Stimulated activated CD8-positive, alpha-beta memory T cell treated with anti-CD3 and anti-CD28 coated beads, Interleukin-15, amount 100 ng/mL, for 1 hour (primary cell): Measurements from ENCODE around the gene TSPYL1.
A peak's percentile ranks its signal among the peaks of the same experiment; 100 is the strongest.
"Not testable (repeated sequence)": the region's sequence is repeated elsewhere in the genome, so short reads cannot be mapped to it uniquely, and the experiment has no call there.

Experiments used
- DNase-seq: peaks from one replicate; pipeline ENCODE4 v3.0.0-alpha.2; 2020; ENCODE audit warnings: low read depth

TSPYL1 gene

DNA sequence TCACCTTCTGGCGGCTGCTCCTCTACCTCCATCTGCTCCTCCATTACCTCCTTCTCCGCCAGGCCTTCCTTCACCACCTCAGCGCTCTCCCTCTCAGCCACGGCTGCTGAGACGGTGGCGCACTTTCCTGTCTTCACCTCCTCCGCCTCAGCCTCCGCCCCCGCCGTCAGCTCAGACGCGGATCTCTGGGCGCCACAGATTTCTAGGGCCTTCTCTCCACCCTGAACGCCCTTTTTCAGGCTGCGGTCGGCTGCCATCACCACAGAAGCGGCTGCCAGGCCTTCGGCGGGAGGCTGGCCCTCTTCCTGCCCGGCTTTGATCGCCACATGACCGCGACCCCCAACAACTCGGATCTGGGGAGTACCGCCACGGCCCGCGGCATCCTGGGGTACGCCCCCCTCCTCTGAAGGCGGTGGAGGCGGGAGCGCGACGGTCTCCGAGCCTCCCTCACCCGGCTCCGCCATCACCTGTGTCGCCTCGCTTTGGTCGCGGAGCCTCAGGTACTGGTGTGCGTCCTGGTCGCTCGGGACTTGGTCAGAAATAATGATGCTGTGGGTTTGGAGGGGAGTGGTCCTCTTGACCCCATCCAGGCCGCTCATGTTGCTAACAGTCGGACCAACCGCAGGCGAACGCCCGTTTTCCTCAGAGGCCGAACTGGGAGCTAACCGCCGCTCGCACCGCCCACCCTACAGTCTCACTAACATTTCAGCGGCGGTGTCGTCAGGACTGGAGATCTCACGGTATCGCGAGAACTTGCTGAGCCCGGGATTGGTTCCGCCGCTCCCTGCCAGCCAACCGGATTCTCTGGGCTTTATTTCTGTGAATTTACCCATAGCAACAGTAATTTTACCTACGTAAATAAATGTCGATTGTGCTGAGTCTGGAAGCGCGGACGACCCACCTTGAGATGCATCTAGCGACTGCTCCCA is at the start of gene TSPYL1:
TSS of gene TSPYL1 (minus strand) at position 699 of the 929 bp plus-strand sequence. CDS start at position 599, 100 bp downstream.
- DNase-seq = peak; percentile 91

DNA sequence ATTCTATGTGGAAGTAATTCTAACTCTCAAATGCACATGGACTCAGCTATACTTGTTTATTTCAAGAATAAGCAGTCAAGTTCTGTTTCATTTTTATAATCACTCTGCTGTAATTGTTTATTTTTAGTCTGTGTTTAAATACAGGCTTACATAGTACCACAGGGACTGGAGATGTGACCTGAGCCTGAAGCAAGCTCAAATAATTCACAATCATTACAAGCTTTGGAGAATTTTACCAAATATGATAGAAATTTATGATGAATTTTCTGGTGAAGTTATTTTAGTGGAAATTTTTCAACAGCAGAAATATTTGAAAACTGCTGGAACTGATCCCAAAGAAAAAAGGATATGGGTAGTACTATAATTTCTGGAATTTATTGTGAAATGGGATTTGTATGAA is 49.4 kb upstream of the TSPYL1 start:
- DNase-seq = no peak

DNA sequence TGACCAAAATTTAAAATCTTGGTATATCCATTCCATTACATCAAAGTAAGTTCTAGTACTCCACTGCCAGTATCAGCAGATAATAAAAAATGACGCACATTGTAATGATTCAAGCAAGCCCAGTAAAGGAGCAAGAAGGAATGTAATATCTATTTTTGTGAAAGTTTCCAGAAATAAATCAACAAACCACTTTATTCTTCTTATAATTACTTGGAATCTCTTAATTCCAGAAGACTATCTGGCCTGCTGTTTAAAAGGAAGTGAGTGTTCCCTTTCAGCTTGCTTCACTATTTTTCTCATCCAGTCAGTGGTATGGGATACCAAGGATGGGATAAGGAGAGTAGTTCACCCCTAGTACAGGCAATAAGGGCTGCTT is 48.8 kb upstream of the TSPYL1 start:
- DNase-seq = no peak

DNA sequence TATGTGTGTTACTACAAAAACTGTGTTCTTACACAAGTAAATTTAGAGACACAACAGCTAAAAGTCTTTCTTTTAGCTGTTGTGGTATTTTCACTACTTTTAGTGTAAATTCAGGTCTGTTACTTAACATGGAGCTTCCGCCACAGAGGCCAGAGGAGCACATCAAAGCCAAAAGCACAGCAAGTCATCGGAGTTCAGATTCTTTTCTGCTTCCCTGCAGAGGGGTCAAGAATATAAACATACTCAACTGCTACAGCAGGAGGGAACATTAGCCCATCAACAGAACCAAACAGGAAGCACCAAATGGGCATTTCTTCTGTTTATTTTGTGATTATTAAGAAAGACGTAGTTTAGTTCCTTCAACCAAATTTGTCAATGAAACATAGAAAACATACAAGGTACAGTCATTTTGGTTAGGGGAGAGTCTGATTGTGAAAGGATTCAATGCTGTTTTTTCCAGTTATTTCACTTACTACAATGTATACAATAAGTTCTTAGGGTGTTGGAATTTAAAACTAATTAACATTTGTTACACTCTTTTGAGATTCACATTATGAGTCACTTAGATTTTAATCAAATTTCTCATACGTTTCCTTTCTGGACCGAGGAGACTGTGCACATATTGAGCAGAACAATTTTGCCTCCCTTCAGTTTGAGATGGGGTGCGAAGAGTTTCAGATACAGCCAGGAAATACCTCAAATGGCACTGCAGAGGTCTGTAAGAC is 48.2 kb upstream of the TSPYL1 start:
- no peak for DNase-seq

DNA sequence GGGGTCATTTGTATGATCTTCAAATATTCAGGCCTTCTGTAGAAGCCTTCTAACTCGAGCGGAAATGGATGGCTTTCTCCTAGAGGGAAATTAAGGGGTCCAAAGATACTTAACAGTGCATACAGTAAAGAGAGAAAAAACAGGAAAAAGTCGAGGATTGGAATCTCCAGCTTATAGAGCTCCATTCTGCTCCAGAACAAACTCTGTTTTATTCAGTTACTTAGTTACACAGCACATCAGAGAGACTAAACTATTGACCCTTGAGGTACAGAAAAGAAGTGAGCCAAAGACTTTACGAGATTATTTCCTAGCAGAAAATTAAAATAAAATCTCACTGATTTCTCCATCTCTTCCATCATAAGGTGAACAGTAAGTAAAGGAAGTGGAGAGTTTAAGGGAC is 47.3 kb upstream of the TSPYL1 start:
- DNase-seq = no peak

DNA sequence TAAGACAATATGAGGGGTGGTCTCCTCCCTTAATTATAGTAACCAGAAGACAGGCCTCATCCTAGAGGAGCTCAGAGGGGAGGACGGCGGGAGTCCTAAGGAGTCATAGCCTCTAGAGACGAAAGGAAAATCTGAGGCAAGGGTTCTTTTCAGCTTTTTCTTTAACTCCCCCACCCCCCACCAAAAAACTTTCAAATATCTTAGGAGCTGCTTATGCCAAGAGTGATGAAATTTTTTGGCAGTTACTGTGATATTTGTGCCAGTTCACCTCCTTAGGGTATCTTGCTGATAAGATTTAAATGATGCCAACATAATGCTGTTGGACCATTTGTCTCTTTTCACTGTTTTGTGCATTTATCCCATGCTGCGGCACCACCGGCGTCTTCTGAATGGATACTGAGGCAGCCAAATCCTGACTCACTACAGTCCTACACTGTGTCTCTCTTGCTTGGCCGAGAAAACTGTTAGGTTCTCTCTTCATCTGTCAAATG is 46.5 kb upstream of the TSPYL1 start:
- no peak for DNase-seq

DNA sequence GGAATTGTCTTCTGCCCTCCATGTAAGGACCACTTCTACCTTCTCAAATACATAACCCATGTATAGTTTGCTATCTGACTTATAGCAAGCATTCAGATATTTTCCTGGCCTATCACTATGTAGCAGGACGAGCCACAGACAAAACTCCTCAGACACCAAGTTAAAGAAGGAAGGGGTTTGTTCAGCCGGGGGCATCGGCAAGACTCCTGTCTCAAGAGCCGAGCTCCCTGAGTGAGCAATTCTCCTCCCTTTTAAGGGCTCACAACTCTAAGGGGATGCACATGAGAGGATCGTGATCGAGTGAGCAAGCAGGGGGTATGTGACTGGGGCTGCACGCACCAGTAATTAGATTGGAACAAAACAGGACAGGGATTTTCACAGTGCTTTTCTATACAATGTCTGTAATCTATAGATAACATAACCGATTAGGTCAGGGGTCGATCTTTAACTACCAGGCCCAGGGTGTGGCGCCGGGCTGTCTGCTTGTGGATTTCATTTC is 46.0 kb upstream of the TSPYL1 start:
- not testable (repeated sequence) for DNase-seq

DNA sequence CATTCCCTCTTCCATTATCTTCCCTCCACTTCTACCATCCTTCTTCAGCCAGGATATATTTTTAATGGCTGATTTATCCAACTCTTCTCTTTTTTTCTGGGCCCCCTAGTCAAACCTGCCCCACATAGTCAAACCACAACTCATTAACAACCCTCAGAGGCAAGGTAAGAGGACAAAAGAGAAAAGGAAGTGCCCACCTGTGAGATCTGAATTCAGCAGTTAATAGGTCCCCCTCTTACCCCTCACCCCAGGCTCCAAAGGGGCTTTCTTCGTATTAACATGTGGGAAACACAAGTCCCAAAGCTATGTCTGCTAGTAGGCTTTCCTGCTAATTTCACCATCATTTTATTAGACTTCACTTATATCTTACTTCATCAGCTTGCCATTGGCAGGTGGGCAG is 44.1 kb upstream of the TSPYL1 start:
- no peak for DNase-seq

DNA sequence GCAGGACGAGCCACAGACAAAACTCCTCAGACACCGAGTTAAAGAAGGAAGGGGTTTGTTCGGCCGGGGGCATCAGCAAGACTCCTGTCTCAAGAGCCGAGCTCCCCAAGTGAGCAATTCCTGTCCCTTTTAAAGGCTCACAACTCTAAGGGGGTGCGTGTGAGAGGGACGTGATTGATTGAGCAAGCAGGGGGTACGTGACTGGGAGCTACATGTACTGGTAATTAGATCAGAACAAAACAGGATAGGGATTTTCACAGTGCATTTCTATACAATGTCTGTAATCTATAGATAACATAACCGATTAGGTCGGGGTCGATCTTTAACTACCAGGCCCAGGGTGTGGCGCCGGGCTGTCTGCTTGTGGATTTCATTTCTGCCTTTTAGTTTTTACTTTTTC is 42.2 kb upstream of the TSPYL1 start:
- DNase-seq = not testable (repeated sequence)

DNA sequence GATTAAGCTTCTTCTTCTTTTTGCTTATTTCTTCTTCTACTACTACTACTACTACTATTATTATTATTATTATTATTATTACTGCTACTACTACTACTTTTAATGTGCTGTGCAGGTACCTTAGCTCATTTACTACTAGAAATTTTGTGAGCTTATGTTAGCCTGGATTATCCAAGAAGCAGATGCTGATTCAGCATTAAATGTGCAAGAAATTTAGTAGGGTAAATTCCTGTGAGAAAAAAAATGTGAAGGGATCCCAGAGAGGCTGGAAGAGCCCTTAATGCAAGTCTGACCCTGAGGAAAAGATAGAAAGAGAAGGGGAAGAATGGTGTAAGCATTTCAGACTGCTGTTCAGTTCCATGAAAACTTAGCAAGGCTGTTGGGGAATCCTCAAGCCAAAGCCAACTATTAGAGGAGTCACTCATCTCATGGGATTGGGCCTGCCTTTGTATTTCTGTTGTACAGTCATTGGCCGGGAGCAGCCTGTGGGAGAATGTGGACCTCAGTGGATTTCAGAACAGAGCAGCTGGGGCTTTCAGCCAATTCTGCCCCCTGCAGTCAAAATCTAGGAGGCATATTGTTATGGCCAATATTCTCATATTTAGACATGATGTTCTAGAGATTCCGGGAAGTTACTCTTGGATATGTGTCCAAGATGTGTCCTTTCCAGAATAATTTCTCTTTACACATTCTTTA is 37.2 kb upstream of the TSPYL1 start:
- no peak for DNase-seq

DNA sequence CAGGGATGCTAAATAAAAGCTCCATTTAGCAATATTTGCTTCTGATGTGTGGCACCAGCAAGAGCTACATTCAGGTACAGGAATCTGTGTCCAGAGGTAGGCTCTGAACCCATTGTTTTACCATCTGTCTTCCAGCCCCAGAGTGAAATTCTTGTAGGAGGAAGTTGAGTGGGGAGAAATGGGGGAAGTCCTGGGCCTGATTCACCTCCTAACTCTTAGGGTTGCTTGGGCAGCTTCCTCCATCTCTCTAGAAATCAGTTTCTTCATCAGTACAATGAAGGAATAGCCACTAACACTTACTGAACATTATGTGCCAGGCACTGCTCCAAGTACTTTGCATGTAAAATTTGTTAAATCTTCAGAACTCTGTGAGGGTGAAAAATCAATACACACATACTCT is 35.1 kb upstream of the TSPYL1 start:
- no peak for DNase-seq

DNA sequence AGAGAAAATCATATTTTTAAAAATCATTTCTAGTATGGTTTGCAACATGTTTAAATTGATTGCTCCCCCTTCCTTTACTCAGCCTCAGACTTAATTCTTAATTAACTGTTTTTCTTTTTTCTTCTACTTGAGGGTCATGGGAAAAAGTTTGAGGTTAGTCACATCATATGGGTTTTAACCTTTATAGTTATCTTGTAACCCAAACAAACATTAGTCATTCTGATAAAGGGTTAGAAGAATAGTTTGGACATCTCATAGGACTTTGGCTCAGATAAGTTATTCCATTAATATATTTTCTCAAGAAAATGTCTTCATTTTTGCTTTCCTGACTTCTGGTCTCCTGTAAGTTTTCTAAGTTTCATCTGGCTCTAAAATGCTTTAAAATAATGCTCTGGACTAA is 34.5 kb upstream of the TSPYL1 start:
- no peak for DNase-seq

DNA sequence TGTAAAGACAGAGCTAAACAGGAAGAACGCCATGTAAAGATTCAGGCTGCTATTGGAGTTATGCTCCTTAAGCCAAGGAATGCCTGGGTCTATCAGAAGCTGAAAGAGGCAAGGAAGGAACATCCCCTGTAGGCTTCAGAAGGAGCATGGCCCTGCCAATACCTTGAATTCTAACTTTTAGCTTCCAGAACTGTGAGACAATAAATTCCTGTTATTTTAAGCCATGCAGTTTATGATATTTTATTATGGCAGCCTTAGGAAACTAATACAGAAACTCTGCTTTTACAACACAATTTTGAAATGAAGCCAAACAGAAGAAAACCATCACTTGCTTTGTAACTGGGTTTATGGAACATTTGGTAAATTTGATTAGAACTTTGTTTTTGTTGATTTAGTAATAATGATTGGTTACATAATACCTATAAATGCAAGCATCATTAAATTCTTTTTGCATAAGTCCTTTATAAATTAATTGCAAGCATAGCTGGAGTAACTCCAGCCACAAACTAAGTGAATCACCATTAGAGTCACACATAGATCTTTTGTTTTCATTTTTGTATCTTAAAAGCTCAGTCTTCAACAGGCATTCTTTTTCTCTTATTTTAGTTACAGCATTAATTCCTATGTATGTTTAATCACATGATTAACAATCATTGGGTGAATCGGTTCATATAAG is 33.5 kb upstream of the TSPYL1 start:
- DNase-seq = no peak

DNA sequence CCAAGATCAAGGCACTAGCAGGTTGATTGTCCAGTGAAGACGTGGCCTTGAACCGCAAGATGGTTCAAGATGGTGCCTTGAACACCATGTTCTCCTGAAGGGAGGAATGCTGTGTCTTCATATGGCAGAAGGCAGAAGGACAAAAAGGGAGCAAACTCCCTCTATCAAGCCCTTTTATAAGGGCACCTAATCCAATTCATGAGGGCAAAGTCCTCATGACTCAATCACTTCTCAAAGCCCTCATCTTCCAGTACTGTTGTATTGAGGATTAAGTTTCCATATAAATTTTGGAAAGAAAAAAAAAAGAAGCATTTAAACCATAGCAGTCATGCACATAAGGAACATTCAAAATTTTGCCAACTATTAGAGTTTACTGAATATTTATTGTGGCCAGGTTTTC is 29.9 kb upstream of the TSPYL1 start:
- DNase-seq = no peak

DNA sequence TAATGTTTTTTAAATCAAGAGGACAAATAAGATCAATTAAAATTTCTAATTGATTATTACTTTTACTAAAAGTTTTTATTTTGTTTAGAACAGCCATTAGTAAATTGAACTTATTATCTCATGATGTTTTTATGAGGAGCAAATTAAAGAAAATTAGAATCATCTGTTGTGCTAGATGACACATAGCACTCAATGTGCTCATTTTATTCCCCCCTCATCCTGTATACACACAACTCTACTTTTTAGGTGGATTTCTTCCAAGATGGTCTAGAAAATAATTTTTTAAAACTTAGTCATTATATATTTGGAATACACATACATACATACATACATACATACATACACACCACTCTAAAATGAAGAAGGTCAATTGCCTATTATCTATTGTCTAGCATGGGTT is 29.3 kb upstream of the TSPYL1 start:
- no peak for DNase-seq

DNA sequence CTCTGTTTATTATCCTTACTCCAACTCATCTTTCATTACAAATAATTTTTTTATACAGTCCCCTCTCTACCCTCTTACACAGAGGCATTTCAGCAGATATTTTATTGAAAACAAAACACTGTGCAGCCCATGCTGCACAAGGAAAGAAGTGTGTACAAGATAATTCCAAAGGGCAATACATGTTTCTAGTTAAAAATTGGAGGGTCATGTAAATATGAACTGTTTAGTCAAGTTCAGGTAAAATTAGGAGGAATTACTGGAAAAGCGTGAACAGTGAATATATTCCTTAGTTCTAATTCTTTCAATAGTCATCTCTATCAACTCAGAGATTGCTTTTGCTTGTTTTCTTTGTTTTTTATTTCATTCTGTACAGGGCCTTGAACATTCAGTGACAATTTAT is 27.9 kb upstream of the TSPYL1 start:
- no peak for DNase-seq

DNA sequence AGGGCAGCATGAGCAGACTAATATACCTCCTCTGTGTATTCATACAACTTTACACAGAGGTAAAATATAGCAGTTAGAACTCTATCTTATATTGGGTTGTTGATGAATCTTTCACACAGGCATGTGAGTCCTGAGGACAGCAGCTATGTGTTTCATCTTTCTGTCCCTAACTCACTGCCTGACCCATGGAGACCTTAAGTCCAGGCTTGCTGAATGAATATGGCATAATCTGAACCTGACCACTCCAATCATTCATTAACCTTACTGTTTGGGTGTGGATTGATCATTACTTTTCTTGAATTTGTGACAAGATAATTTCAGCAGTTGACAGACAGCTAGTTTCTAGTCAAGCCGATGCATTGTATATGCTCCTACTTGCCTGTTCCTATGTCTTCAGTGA is 27.3 kb upstream of the TSPYL1 start:
- DNase-seq = no peak

DNA sequence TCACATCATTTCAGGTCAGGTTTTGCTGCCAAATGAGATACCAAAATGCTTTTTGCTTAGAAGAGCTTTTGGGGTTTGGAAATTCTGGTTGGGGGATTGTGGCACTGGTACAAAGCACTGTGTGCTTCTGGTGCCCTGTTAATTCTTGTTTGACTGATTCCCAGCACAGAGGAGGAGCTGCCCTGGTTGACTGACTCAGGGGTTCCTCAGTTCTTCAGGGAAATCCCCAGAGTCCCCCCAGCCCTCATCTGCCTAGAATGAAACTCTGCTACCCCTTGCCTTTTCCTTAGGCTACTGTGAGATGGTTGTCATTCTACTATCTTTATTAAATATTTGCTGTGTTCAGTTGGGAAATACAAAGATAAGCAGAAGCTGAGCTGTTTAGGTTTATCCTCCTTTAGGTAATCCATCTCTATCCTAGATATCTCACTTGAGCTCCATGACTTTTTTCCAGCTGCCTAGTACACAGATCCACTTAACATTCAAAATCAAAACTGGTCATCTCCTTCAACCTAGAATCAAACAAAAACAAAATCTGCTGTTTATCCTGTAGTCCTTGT is 24.9 kb upstream of the TSPYL1 start:
- DNase-seq = no peak

DNA sequence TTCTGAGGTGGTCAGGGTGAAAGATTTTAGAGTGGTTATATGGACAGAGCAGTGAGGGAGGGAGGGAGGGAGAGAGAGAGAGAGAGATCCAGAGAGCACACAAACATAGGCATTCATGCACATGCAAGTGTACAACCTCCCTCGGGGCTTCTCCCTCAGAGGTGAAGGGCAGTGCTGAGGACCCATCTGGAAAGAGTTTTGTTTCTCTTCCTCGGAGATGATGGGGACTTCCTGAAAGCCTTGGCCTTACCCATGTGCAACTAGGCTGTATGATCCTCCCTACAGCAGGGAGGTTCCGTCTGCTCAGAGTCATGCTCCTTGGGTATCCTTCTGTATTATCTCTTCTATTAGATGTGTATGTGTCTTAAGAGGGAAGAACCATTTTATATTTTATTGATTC is 21.4 kb upstream of the TSPYL1 start:
- no peak for DNase-seq

DNA sequence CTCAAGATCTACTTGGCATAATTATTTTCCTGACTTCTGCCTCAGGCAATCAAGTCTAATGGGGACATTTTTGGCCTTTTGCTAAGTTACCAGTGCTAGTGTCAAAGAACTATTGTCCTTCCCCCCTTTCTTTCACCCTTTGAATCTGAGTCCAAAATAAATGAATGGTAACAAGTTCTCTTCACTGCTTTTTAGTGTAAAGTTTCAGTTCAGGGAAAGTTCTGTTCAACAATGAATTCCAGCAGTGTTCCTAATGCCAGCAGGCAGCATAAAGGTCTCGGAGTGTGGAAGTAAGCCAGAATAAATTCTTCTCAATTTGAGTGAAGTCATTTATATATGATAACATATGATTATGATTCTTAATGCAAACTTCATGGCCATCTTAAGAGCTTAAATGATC is 20.8 kb upstream of the TSPYL1 start:
- DNase-seq = no peak

DNA sequence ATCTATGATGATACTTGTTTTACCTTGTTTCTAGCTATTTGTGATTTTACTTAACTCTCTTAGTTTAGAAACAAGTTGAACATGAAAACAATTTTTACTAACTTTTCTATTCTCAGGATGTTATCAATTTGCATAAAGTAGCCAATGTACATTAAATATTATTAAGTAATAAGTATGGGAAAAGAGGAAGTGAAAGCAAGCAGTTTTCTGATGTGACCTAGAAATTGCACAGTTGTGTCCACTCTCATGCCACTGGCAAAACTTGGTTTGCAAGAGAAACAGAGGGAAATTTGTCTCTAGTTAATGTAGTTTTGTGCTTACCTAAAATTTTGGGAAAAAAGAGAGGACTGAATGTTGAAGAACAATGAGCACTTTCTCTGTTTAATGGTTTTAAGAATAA is 19.2 kb upstream of the TSPYL1 start:
- DNase-seq = no peak

DNA sequence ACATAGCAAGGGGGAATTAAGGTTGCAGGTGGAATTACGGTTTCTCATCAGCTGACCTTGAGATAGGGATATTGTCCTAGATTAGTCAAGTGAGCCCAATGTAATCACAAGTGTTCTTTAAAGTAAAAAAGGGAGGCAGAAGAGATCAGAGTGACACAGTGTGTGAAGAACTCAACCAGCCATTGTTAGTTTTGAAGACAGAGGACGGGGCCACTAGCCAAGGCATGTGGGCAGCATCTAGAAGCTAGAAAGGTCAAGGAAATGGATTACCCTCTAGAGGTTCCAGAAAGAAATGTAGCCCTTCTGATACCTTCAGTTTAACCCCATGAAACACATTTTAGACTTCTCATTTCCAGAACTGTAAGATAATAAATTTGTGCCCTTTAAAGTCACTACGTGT is 18.5 kb upstream of the TSPYL1 start:
- no peak for DNase-seq
